NB4 (cell line): Measurements from ENCODE around the gene LDHAL6A.

ENCODE experiments used
- MYC ChIP-seq: IDR thresholded peaks from 2 replicates; pipeline ENCODE4 v1.6.1; 2011; ENCODE audit warnings: low read depth, low read length
- POLR2A ChIP-seq: IDR thresholded peaks from 2 replicates; pipeline ENCODE4 v1.6.1; 2011; ENCODE audit warnings: mild to moderate bottlenecking; ENCODE audit not compliant: insufficient read length; ENCODE audit errors: extremely low read depth

DNA sequence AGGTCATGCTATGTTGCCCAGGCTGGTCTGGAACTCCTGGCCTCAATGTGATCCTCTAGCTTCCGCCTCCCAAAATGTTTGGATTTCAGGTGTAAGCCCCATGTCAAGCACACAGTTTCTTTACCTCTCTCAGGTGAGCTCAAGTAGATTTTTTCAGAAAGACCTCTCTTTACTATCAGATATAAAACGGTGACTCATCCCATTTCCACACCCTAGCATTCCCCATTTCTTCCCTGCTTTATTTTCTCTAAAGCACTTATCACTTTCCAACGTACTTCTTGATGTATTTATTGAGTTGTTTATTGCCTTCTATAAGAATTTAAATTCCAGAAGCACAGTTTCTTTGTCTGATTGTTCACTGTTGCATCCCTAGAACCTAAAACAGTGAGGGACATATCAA is 67.4 kb downstream of the LDHAL6A start:
- TF ChIP-seq MYC (no peak), POLR2A (no peak)
